ENCODE measurements around the gene PICALM.

Gene PICALM

DNA sequence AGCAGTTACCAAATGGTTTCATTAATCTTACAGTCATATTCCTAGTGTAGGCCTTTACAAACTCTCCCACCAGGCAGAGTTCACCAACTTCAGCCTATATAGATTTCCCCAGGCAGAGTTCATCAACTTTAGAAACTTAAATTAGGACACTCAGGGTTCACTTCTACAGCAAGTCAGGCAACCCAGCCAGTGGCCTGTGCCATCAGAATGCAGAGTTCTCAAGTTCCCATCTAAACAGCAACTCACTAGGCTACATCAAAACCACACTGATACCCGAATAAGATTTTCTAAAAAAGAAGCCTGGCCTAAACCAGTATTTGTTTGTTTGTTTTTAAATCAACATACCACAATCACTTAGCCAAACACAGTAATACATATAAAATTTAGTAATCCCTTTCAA is 33.7 kb downstream of the PICALM start:
- Histone ChIP-seq H3K9me3 (ENCODE audit: severe bottlenecking) (no peaks in the 10 kb centered on the region), H3K4me3 (ENCODE audit: low read depth, low read length) (no peak overlapping the region), H3K27ac (no peak overlapping the region), H3K36me3 (peaks cover 7% of the 10 kb centered on the region), H3K27me3 (ENCODE audit: insufficient read depth, low read depth, severe bottlenecking) (no peaks in the 10 kb centered on the region)
- no peak for DNase-seq
- TF ChIP-seq, protein P1, sequence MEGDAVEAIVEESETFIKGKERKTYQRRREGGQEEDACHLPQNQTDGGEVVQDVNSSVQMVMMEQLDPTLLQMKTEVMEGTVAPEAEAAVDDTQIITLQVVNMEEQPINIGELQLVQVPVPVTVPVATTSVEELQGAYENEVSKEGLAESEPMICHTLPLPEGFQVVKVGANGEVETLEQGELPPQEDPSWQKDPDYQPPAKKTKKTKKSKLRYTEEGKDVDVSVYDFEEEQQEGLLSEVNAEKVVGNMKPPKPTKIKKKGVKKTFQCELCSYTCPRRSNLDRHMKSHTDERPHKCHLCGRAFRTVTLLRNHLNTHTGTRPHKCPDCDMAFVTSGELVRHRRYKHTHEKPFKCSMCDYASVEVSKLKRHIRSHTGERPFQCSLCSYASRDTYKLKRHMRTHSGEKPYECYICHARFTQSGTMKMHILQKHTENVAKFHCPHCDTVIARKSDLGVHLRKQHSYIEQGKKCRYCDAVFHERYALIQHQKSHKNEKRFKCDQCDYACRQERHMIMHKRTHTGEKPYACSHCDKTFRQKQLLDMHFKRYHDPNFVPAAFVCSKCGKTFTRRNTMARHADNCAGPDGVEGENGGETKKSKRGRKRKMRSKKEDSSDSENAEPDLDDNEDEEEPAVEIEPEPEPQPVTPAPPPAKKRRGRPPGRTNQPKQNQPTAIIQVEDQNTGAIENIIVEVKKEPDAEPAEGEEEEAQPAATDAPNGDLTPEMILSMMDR (IDR thresholded peaks at IDR 0.05; ENCODE audit: low read depth, low read length), result no peak

- TF ChIP-seq, protein P1 (IDR thresholded peaks at IDR 0.05; ENCODE audit: low read depth, low read length), result no peak
- no peak overlapping the region for H3K27ac ChIP-seq
- no peak for DNase-seq
- H3K36me3 ChIP-seq, result peaks cover 8% of the 10 kb centered on the region
- no peak overlapping the region for H3K4me3 ChIP-seq (ENCODE audit: low read depth, low read length)
- H3K9me3 ChIP-seq (ENCODE audit: severe bottlenecking), result no peaks in the 10 kb centered on the region
- H3K27me3 ChIP-seq (ENCODE audit: insufficient read depth, low read depth, severe bottlenecking), result no peaks in the 10 kb centered on the region
Measured at GRCh38 chr11:86034710-86035109, 34.2 kb downstream of the PICALM start.

- Histone ChIP-seq H3K27me3 (ENCODE audit: insufficient read depth, low read depth, severe bottlenecking) (no peaks in the 10 kb centered on the region), H3K27ac (no peak overlapping the region), H3K36me3 (peaks cover 12% of the 10 kb centered on the region), H3K4me3 (ENCODE audit: low read depth, low read length) (no peak overlapping the region), H3K9me3 (ENCODE audit: severe bottlenecking) (no peaks in the 10 kb centered on the region)
- no peak for DNase-seq
- TF ChIP-seq, protein P1 (IDR thresholded peaks at IDR 0.05; ENCODE audit: low read depth, low read length), result no peak
Measured at GRCh38 chr11:86021377-86021776, 47.5 kb downstream of the PICALM start.

GRCh38 chr11:86018249-86018648 is 50.6 kb downstream of the PICALM start:
- H3K4me3 ChIP-seq (ENCODE audit: low read depth, low read length), result no peak overlapping the region
- no peaks in the 10 kb centered on the region for H3K27me3 ChIP-seq (ENCODE audit: insufficient read depth, low read depth, severe bottlenecking)
- DNase-seq, result no peak
- no peaks in the 10 kb centered on the region for H3K9me3 ChIP-seq (ENCODE audit: severe bottlenecking)
- no peak overlapping the region for H3K27ac ChIP-seq
- TF ChIP-seq, protein P1 (IDR thresholded peaks at IDR 0.05; ENCODE audit: low read depth, low read length), result no peak
- peaks cover 20% of the 10 kb centered on the region for H3K36me3 ChIP-seq

DNA sequence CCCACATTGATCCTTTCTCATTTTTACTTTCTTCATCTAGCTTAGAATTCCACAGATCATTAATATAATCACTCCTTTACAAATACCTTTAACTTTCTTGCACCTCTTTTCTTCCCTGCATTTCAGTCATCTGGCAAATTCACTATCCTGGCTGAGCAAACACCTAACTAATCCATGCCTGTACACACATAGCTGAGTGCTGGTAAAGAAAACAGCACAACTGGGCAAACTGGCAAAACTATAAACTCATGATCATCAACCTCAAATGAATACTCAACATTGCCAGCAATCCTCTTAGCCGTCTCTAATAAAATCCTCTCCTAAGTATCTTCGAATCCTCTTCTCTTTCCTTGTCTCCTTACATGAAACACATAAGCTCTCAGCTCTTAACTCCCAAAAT is 52.4 kb downstream of the PICALM start:
- H3K27ac ChIP-seq, result no peak overlapping the region
- H3K27me3 ChIP-seq (ENCODE audit: insufficient read depth, low read depth, severe bottlenecking), result no peaks in the 10 kb centered on the region
- H3K9me3 ChIP-seq (ENCODE audit: severe bottlenecking), result no peaks in the 10 kb centered on the region
- no peak overlapping the region for H3K4me3 ChIP-seq (ENCODE audit: low read depth, low read length)
- peaks cover 23% of the 10 kb centered on the region for H3K36me3 ChIP-seq
- DNase-seq, result no peak
- TF ChIP-seq, protein P1 (IDR thresholded peaks at IDR 0.05; ENCODE audit: low read depth, low read length), result no peak

DNA sequence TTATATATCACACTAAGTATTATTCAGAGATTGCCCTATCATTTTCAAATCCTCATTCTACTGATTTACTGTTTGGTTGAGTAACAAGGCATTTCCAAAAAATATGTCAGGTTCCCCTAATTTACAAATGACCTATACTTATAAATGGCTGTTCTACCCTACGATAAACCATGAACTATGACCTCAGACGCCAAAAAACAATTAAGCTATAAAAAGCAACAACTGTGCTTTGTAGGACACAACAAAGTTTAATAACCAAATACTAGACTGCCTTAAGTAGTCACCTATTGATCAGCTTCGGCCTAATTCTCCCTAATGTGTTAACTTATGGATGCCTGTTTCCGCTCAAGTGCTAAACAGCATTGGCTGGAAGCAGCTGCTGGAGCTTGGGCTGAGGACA is 53.2 kb downstream of the PICALM start:
- Histone ChIP-seq H3K27me3 (ENCODE audit: insufficient read depth, low read depth, severe bottlenecking) (no peaks in the 10 kb centered on the region), H3K27ac (no peak overlapping the region), H3K9me3 (ENCODE audit: severe bottlenecking) (no peaks in the 10 kb centered on the region), H3K4me3 (ENCODE audit: low read depth, low read length) (no peak overlapping the region), H3K36me3 (peaks cover 30% of the 10 kb centered on the region)
- TF ChIP-seq, protein P1 (IDR thresholded peaks at IDR 0.05; ENCODE audit: low read depth, low read length), result no peak
- DNase-seq, result no peak

All from WERI-Rb-1 (cell line).